ENCODE data around the gene TBC1D32. TPM values are rescaled to one million over a fixed set of nuclear protein-coding genes. Genes with fewer than 3 reads are reported as not detected.

Gene TBC1D32
- total RNA-seq, 1 experiment from 2014 or later: 10.2 TPM

DNA sequence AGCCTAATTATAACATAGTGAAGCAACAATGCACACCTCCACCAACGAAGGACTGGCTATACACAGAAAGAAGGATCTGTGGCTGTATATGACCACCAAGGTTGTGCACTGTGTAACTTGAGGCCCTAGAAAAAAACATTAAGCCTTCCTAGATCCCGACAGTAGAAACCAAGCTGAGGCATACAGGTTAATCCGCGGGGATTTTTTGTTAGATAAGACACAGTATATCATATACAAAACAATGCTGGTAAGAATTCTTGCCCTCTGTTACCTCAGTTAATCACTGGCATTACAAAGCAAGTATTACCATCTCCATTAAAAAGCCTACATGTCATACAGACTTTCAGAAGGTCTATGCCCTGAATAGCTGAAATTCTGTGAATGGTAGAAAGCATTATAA is 228.8 kb downstream of the TBC1D32 start:
- POLR2A ChIA-PET: no interaction called here
- H3K27ac Mint-ChIP-seq (ENCODE audit: low read depth, unreplicated experiment): no peak overlapping the region
- no peak for TF ChIP-seq CTCF (IDR thresholded peaks at IDR 0.05; ENCODE audit: unreplicated experiment)
- no peaks in the 10 kb centered on the region for H3K4me1 Mint-ChIP-seq (ENCODE audit: insufficient read depth, unreplicated experiment)
- H3K27me3 Mint-ChIP-seq (ENCODE audit: insufficient read depth, unreplicated experiment): no peaks in the 10 kb centered on the region
- no peaks in the 10 kb centered on the region for H3K36me3 Mint-ChIP-seq (ENCODE audit: insufficient read depth, unreplicated experiment)
- CTCF ChIA-PET: interaction anchor here (0.7 kb wide), 1 partner anchor 11 kb away, joined by 3 read pairs; no protein-coding TSS in a partner anchor
- intact Hi-C loops (cut with micrococcal nuclease): no loop called here
- H3K9me3 Mint-ChIP-seq (ENCODE audit: unreplicated experiment): no peaks in the 10 kb centered on the region
- no peak for DNase-seq (ENCODE audit: unreplicated experiment)
- BruUV-seq (replicated peaks): no TSS peak
- H3K4me3 Mint-ChIP-seq (ENCODE audit: unreplicated experiment): no peak overlapping the region

DNA sequence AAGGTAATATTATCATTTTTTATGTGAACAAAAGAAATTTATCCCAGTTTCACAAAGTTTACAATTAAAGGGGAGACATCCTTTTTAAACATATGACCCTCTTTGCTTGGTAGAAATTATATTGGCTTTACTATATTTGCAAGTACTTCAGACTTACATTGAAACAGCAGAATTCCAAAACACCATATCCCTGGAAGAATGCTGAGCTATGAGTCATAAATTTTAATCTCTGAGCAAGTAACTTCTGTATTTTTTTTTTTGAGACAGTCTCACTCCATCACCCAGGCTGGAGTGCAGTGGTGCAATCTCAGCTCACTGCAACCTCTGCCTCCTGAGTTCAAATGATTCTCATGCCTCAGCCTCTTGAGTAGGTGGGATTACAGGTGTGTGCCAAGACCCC is 240.4 kb downstream of the TBC1D32 start:
- no peak for TF ChIP-seq CTCF (IDR thresholded peaks at IDR 0.05; ENCODE audit: unreplicated experiment)
- H3K4me1 Mint-ChIP-seq (ENCODE audit: insufficient read depth, unreplicated experiment): no peaks in the 10 kb centered on the region
- POLR2A ChIA-PET: no interaction called here
- no peaks in the 10 kb centered on the region for H3K36me3 Mint-ChIP-seq (ENCODE audit: insufficient read depth, unreplicated experiment)
- no peak overlapping the region for H3K27ac Mint-ChIP-seq (ENCODE audit: low read depth, unreplicated experiment)
- no peaks in the 10 kb centered on the region for H3K27me3 Mint-ChIP-seq (ENCODE audit: insufficient read depth, unreplicated experiment)
- peak; percentile 6 for DNase-seq (ENCODE audit: unreplicated experiment)
- H3K9me3 Mint-ChIP-seq (ENCODE audit: unreplicated experiment): no peaks in the 10 kb centered on the region
- intact Hi-C loops (cut with micrococcal nuclease): no loop called here
- BruUV-seq (replicated peaks): no TSS peak
- H3K4me3 Mint-ChIP-seq (ENCODE audit: unreplicated experiment): no peak overlapping the region
- CTCF ChIA-PET: no interaction called here

DNA sequence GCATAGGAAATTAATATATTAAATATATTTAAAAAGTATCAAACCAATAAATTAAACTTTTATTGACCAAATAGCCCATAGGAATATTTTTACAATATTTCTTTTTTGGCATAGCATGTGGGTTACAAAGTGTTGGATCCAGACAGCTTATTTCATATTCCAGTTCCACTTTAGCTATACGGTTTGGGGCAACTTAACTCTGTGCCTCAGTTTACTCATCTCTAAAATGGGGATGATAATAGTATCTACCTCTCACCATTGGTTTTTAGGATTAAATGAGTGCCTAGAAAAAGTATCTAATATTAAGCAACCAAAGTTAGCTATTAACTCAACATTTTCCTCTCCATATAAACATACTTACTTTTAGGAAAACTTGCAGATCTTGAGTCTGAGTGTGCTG is 243.8 kb downstream of the TBC1D32 start:
- Mint-ChIP-seq H3K4me1 (ENCODE audit: insufficient read depth, unreplicated experiment) (no peaks in the 10 kb centered on the region), H3K9me3 (ENCODE audit: unreplicated experiment) (no peaks in the 10 kb centered on the region), H3K4me3 (ENCODE audit: unreplicated experiment) (no peak overlapping the region), H3K27ac (ENCODE audit: low read depth, unreplicated experiment) (no peak overlapping the region), H3K27me3 (ENCODE audit: insufficient read depth, unreplicated experiment) (no peaks in the 10 kb centered on the region), H3K36me3 (ENCODE audit: insufficient read depth, unreplicated experiment) (no peaks in the 10 kb centered on the region)
- CTCF ChIA-PET: no interaction called here
- no peak for TF ChIP-seq CTCF (IDR thresholded peaks at IDR 0.05; ENCODE audit: unreplicated experiment)
- BruUV-seq (replicated peaks): no TSS peak
- POLR2A ChIA-PET: no interaction called here
- DNase-seq (ENCODE audit: unreplicated experiment): no peak
- intact Hi-C loops (cut with micrococcal nuclease): no loop called here

DNA sequence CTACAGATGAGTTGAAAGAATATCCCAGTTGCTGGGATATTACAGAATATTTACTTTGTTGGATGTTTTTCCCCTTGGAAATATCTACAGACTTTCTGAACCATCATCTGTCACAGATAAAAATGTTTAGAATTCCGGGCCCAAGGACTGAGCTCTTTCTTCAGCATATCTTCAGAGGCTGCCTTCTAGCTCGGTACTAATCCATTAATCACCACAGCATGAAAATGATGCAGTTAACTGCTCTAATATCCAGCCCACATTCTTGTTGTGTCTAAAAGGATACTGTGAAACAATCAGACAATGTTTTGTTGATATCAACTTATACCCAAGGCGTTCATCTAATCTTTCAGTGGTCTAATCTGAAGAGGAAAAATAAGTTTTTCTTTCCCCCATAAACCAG is 247.4 kb downstream of the TBC1D32 start:
- Mint-ChIP-seq H3K27me3 (ENCODE audit: insufficient read depth, unreplicated experiment) (no peaks in the 10 kb centered on the region), H3K4me3 (ENCODE audit: unreplicated experiment) (no peak overlapping the region), H3K9me3 (ENCODE audit: unreplicated experiment) (no peaks in the 10 kb centered on the region), H3K36me3 (ENCODE audit: insufficient read depth, unreplicated experiment) (no peaks in the 10 kb centered on the region), H3K27ac (ENCODE audit: low read depth, unreplicated experiment) (no peak overlapping the region), H3K4me1 (ENCODE audit: insufficient read depth, unreplicated experiment) (no peaks in the 10 kb centered on the region)
- no peak for DNase-seq (ENCODE audit: unreplicated experiment)
- intact Hi-C loops (cut with micrococcal nuclease): no loop called here
- ChIA-PET CTCF (no interaction called here), POLR2A (no interaction called here)
- BruUV-seq (replicated peaks): no TSS peak
- TF ChIP-seq CTCF (IDR thresholded peaks at IDR 0.05; ENCODE audit: unreplicated experiment): no peak

Data from MCF 10A (cell line).